NCI-H82 (cell line): ENCODE results near the gene LNP1.
A peak's percentile ranks its signal among the peaks of the same experiment; 100 is the strongest.
"Not testable (repeated sequence)": the region's sequence is repeated elsewhere in the genome, so short reads cannot be mapped to it uniquely, and the experiment has no call there.

ENCODE experiments used
- DNase-seq: peaks from one replicate; lab custom pipeline; 2025; lab: John Stamatoyannopoulos, UW

LNP1 gene

GRCh38 chr3:100429187-100429716 is 27.9 kb downstream of the LNP1 start:
- peak; percentile 59 for DNase-seq

GRCh38 chr3:100436951-100437350 is 35.6 kb downstream of the LNP1 start:
- DNase-seq = peak; percentile 81

- peak; percentile 87 for DNase-seq
Observed at GRCh38 chr3:100437721-100438622, 36.6 kb downstream of the LNP1 start.

- peak; percentile 17 for DNase-seq
Observed at GRCh38 chr3:100438623-100438974, 37.3 kb downstream of the LNP1 start.

GRCh38 chr3:100440895-100441294 is 39.6 kb downstream of the LNP1 start:
- DNase-seq = no peak

GRCh38 chr3:100443690-100444089 is 42.4 kb downstream of the LNP1 start:
- no peak for DNase-seq

GRCh38 chr3:100447067-100447466 is 45.7 kb downstream of the LNP1 start:
- DNase-seq = not testable (repeated sequence)

- no peak for DNase-seq
Observed at GRCh38 chr3:100448079-100448478, 46.7 kb downstream of the LNP1 start.

- DNase-seq = no peak
Observed at GRCh38 chr3:100449214-100449613, 47.9 kb downstream of the LNP1 start.

GRCh38 chr3:100454677-100455076 is 53.3 kb downstream of the LNP1 start:
- no peak for DNase-seq

GRCh38 chr3:100455841-100456550 is 54.7 kb downstream of the LNP1 start:
- no peak for DNase-seq

- no peak for DNase-seq
Observed at GRCh38 chr3:100456745-100457144, 55.4 kb downstream of the LNP1 start.

GRCh38 chr3:100457811-100458210 is 56.5 kb downstream of the LNP1 start:
- DNase-seq = no peak

- DNase-seq = no peak
Observed at GRCh38 chr3:100458814-100459213, 57.5 kb downstream of the LNP1 start.

- DNase-seq = peak; percentile 81
Observed at GRCh38 chr3:100463002-100463401, 61.7 kb downstream of the LNP1 start.

- DNase-seq = no peak
Observed at GRCh38 chr3:100463646-100464155, 62.4 kb downstream of the LNP1 start.

- no peak for DNase-seq
Observed at GRCh38 chr3:100465892-100466777, 64.8 kb downstream of the LNP1 start.

- no peak for DNase-seq
Observed at GRCh38 chr3:100467133-100467532, 65.8 kb downstream of the LNP1 start.

- DNase-seq = no peak
Observed at GRCh38 chr3:100468676-100469075, 67.3 kb downstream of the LNP1 start.

- no peak for DNase-seq
Observed at GRCh38 chr3:100470951-100471350, 69.6 kb downstream of the LNP1 start.

GRCh38 chr3:100471444-100471843 is 70.1 kb downstream of the LNP1 start:
- DNase-seq = no peak

GRCh38 chr3:100477851-100478360 is 76.6 kb downstream of the LNP1 start:
- not testable (repeated sequence) for DNase-seq
